GM12801 (cell line): ENCODE measurements around the gene ADD2.

ENCODE experiments used
- TF ChIP-seq, protein P1 (sequence below): IDR thresholded peaks from one replicate; pipeline ENCODE4 v1.5.1; 2011; ENCODE audit warnings: control low read depth; ENCODE audit not compliant: insufficient read length; ENCODE audit errors: extremely low read depth

ADD2 gene

GRCh38 chr2:70725505-70725904 lies 42.5 kb downstream of the ADD2 start:
- TF ChIP-seq, protein P1, sequence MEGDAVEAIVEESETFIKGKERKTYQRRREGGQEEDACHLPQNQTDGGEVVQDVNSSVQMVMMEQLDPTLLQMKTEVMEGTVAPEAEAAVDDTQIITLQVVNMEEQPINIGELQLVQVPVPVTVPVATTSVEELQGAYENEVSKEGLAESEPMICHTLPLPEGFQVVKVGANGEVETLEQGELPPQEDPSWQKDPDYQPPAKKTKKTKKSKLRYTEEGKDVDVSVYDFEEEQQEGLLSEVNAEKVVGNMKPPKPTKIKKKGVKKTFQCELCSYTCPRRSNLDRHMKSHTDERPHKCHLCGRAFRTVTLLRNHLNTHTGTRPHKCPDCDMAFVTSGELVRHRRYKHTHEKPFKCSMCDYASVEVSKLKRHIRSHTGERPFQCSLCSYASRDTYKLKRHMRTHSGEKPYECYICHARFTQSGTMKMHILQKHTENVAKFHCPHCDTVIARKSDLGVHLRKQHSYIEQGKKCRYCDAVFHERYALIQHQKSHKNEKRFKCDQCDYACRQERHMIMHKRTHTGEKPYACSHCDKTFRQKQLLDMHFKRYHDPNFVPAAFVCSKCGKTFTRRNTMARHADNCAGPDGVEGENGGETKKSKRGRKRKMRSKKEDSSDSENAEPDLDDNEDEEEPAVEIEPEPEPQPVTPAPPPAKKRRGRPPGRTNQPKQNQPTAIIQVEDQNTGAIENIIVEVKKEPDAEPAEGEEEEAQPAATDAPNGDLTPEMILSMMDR = no peak

DNA sequence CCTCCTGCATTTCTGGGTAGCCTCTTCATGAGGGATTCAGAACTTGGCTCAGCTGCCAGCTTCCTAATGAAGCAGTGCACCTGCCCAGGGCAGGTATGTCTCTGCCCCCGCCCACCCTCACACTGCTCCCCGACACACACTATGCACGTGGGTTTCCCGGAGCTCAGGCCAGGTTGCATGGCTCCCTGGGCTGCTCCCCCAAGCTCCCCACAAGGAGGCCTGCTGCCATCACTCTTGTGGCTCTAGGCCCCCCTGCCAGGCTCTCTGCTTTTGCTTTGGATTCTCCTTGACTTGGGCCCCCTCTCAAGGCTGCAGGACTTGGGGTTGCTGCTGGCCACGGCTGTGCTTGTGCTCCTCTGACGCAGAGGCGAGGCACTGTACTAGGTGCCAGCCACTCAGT lies 43.6 kb downstream of the ADD2 start:
- TF ChIP-seq, protein P1 = no peak

- TF ChIP-seq, protein P1 = no peak
Measured at GRCh38 chr2:70723286-70723885, 44.6 kb downstream of the ADD2 start.

DNA sequence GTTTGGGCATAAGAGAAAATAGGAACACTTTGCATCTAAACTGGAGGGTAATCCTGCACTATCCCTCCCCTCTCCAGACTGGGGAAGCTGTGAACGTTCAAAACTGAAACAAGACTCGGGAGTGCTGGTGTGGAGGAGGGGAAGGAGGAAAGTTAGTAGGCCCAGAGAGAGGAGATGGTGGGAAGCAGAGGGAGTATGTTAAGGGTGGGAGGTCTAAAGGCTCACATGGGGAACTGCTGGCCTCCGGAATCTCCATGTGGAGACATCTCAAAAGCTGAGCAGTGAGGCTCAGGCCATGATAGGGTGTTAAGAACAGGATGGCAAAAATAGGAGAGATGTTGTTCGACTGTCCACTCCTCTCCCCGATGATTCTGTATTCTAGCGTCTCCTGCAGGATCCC lies 47.9 kb downstream of the ADD2 start:
- TF ChIP-seq, protein P1 = no peak

- TF ChIP-seq, protein P1 = no peak
Measured at GRCh38 chr2:70719231-70719630, 48.8 kb downstream of the ADD2 start.

- TF ChIP-seq, protein P1 = no peak
Measured at GRCh38 chr2:70718736-70719135, 49.3 kb downstream of the ADD2 start.

DNA sequence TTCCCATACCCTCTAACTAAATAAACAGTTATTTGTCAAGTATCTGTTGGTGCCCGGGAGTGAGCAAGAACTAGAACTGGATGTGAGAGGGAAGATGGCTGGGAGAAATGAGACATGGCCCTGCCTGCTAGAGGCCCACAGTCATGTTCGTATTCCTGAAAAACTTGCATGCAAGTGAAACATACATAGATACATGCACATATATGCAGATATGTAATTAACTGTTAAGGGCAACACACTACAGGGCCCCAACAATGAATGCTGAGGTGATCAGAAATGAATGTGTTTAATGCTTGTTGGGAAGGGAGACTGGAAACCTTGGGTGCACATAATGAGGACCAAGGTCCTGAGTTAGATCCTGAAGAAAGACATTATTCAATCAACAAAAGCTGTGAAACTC lies 49.8 kb downstream of the ADD2 start:
- TF ChIP-seq, protein P1 = no peak
